LNCAP (cell line): ENCODE data around the gene LIN37.

Experiments
- CTCF ChIP-seq: fragments of 450-650 bp; IDR thresholded peaks from 2 replicates; pipeline ENCODE4 v1.5.1; 2017; ENCODE audit warnings: mild to moderate bottlenecking

LIN37 gene

DNA sequence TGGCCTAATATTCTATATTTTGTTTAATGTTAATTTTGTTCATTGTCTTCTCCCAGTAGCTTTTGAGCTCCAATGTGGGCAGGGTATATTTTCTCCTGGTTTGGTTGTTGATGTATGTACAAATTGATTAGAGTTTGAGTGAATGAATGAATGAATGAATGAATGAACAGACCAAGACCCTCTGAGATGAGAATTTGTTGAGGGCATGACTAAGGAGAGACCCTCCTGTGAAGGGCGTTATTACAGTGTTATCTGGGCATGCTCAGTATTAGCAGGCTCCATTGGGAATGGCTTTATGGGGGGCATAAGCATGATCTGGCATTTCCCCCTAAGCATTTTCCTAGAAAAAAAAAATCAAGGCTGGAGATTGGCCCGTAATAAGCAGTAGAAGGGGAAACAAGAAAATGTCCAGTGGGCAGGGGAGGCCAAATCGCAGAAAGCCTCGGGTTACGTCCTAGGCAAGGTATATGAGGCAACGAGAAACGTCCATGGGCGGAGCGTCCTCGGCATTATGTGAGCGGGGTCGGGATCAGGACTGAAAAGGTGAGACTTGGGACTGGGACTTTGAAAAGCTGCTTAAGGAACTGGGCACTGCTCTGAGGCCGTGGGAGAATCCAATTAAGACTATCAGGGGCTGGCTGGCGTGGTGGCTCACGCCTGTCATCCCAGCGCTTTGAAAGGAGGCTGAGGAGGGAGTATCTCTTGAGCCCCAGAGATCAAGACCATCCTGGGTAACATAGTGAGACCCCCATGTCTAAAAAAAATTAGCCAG is 26.1 kb downstream of the LIN37 start:
- TF ChIP-seq CTCF: no peak

- no peak for TF ChIP-seq CTCF
Observed at GRCh38 chr19:35775046-35775297, 26.6 kb downstream of the LIN37 start.

DNA sequence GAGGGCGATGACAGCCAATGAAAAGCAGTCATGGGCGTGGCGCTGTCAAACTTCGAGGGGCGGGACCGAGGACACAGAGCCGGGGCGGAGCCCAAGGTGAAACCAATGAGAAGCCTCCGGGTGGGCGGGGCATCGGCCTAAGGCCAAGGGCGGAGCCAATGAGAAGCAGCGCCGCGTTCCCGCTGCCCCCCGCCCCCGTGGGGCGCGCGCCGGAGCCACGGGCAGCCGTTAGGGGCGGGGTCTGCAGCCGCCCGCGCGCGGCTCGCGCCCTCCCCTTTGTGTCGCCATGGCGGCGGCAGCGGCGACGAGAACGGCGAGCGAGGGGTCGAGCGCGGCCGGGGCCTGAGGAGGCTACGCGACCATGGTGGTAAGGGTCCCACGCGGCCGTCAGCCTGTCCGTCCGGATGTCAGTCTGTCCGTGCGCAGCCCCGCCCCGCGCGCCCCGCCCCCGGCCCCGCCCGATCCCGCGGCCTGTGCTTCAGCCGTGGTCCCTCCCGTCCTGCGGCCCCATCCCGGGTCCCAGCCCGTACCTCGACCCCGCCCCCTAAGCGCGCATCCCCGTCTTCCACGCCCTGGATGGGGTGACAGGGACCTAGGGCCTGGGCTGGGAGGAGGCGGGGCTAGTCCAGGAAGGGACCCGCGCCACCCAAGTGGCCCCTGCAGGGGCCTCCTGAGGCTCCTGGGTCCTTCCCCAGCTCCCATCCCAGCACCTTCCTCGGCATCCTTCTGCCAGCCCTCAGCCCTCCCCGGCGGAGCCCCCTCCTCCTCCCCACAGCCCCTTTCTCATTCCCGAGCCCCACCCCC is 27.1 kb downstream of the LIN37 start, which contains the start of gene ARHGAP33:
Gene ARHGAP33, plus strand, starts transcription at position 267 of the 804 bp plus-strand sequence. Its CDS starts 95 bp downstream, at position 362.
- no peak for TF ChIP-seq CTCF

GRCh38 chr19:35776102-35776788 is 27.9 kb downstream of the LIN37 start:
- TF ChIP-seq CTCF: no peak

DNA sequence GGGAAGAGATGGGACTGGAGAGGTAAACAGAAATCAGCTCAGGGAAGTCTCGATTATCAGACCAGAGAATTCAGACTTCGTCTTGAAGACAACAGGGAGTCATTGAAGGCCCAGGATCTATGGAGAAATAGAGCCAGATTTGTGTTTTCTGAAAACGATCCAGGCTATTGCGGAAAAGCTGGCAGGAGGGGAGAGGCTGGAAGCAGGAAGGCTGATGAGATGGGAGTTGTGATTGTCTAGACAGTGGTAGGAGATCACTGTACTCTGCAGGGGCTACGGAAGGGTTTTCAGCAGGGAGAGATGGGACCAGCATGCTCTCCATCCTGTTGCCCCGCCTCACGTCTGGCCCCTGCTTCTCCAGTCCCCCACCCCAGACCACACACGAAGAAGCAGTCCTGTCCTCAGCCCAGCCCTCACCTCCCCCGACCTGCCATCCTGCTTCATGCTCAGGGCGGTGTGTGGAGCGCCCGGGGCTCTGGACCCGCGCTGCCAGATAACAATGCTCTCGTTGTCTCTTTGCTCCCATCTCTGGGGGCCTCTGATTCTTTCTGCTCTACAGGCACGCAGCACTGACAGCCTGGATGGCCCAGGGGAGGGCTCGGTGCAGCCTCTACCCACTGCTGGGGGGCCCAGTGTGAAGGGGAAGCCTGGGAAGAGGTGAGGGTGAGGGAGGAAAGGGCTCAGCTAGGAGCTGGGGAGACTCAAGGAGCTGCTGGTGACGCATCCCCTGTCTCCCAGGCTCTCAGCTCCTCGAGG is 28.9 kb downstream of the LIN37 start:
- no peak for TF ChIP-seq CTCF

- no peak for TF ChIP-seq CTCF
Observed at GRCh38 chr19:35777961-35778360, 29.6 kb downstream of the LIN37 start.

DNA sequence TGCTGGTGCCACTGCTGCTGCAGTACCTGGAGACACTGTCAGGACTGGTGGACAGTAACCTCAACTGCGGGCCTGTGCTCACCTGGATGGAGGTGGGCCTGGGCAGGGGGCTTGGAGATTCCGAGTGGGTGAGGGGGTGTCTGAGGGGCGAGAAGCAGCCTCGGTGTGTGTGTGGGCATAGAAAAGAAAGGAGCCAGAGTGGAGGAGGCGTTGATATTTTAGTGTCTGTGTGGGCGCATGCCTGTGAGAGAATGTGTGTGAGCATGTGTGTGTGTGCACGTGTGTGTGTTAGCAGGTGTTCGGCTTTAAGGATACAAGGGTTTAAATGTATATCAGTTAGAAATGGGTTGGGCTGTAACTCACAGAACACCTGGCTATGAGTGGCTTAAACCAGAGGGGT is 30.7 kb downstream of the LIN37 start:
- no peak for TF ChIP-seq CTCF
